Umbilical cord (tissue), 2 donors: ENCODE measurements around the gene DDX49. TPM values are rescaled to one million over a fixed set of nuclear protein-coding genes. Genes with fewer than 3 reads are reported as not detected.
A peak's percentile ranks its signal among the peaks of the same experiment; 100 is the strongest.
"Not testable (repeated sequence)": the region's sequence is repeated elsewhere in the genome, so short reads cannot be mapped to it uniquely, and the experiment has no call there.

ENCODE experiments used
- DNase-seq: peaks from one replicate; pipeline ENCODE4 v3.0.0-alpha.2; 2015; ENCODE audit warnings: low spot score
- total RNA-seq: library from RNA; depleted of rRNA; stranded (reverse); fragments of >200 nt; gene quantifications from one replicate; pipeline ENCODE4 v1.2.3, GENCODE V29; 2014; ENCODE audit warnings: low replicate concordance; ENCODE audit not compliant: insufficient read depth

Gene DDX49
- total RNA-seq, 1 donor from 2014 or later, result 39.5 TPM

GRCh38 chr19:18941628-18942354, 22.3 kb downstream of the DDX49 start:
- DNase-seq, result no peak

- DNase-seq, result no peak
Measured at GRCh38 chr19:18942692-18943091, 23.2 kb downstream of the DDX49 start.

- no peak for DNase-seq
Measured at GRCh38 chr19:18943465-18943864, 23.9 kb downstream of the DDX49 start.

GRCh38 chr19:18945297-18945696, 25.8 kb downstream of the DDX49 start:
- DNase-seq, result no peak

- no peak for DNase-seq
Measured at GRCh38 chr19:18946335-18946734, 26.8 kb downstream of the DDX49 start.

- no peak for DNase-seq
Measured at GRCh38 chr19:18946918-18947317, 27.4 kb downstream of the DDX49 start.

GRCh38 chr19:18948075-18948975, 28.8 kb downstream of the DDX49 start:
- DNase-seq, result no peak

- no peak for DNase-seq
Measured at GRCh38 chr19:18948976-18949356, 29.5 kb downstream of the DDX49 start.

- no peak for DNase-seq
Measured at GRCh38 chr19:18949858-18950257, 30.3 kb downstream of the DDX49 start.

- no peak for DNase-seq
Measured at GRCh38 chr19:18951721-18952281, 32.3 kb downstream of the DDX49 start.

GRCh38 chr19:18952364-18953003, 33.0 kb downstream of the DDX49 start:
- not testable (repeated sequence) for DNase-seq

GRCh38 chr19:18954094-18954493, 34.6 kb downstream of the DDX49 start:
- DNase-seq, result no peak

GRCh38 chr19:18955042-18955441, 35.5 kb downstream of the DDX49 start:
- DNase-seq, result no peak

GRCh38 chr19:18960370-18960769, 40.9 kb downstream of the DDX49 start:
- no peak for DNase-seq

GRCh38 chr19:18961767-18962620, 42.5 kb downstream of the DDX49 start:
- no peak for DNase-seq

- no peak for DNase-seq
Measured at GRCh38 chr19:18964121-18964520, 44.6 kb downstream of the DDX49 start.

GRCh38 chr19:18966307-18966706, 46.8 kb downstream of the DDX49 start:
- no peak for DNase-seq

GRCh38 chr19:18967358-18968146, 48.0 kb downstream of the DDX49 start:
- peak; percentile 52 for DNase-seq

GRCh38 chr19:18969931-18970659, 50.6 kb downstream of the DDX49 start:
- DNase-seq, result no peak
